ENCODE data around the gene SDHC. TPM values are rescaled to one million over a fixed set of nuclear protein-coding genes. Genes with fewer than 3 reads are reported as not detected.

SDHC gene
- total RNA-seq, 3 donors from 2014 or later, result 194 to 244 (median 244) TPM

DNA sequence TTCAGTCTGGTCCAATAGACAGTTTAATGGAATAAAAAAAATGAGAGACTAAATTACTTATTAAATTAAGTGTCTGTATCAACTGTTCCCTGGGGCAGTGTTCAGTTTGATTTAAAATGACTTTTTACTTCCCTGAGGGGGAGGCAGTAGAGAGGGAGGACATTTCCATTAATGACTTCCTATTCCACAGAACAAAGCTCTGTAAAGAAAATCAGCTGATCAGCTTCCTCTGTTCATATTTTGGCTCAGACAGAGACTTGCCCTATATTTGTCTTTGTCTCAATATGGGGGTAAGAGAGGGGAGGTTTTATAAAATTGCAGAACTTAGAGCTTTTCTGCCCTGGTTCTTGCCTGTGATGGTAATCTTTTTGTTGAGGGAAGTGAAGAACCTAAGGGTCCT, 45.1 kb downstream of the SDHC start:
- TF ChIP-seq, protein P1, sequence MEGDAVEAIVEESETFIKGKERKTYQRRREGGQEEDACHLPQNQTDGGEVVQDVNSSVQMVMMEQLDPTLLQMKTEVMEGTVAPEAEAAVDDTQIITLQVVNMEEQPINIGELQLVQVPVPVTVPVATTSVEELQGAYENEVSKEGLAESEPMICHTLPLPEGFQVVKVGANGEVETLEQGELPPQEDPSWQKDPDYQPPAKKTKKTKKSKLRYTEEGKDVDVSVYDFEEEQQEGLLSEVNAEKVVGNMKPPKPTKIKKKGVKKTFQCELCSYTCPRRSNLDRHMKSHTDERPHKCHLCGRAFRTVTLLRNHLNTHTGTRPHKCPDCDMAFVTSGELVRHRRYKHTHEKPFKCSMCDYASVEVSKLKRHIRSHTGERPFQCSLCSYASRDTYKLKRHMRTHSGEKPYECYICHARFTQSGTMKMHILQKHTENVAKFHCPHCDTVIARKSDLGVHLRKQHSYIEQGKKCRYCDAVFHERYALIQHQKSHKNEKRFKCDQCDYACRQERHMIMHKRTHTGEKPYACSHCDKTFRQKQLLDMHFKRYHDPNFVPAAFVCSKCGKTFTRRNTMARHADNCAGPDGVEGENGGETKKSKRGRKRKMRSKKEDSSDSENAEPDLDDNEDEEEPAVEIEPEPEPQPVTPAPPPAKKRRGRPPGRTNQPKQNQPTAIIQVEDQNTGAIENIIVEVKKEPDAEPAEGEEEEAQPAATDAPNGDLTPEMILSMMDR (IDR thresholded peaks at IDR 0.05), result no peak
- DNase-seq, result no peak
- Histone ChIP-seq H3K9me3 (no peaks in the 10 kb centered on the region), H3K4me1 (ENCODE audit: low read depth) (no peaks in the 10 kb centered on the region), H3K36me3 (ENCODE audit: low read depth) (no peaks in the 10 kb centered on the region), H3K4me3 (no peak overlapping the region)
- no peak for ATAC-seq
- intact Hi-C loops (cut with DNase I, micrococcal nuclease), result no loop called here

DNA sequence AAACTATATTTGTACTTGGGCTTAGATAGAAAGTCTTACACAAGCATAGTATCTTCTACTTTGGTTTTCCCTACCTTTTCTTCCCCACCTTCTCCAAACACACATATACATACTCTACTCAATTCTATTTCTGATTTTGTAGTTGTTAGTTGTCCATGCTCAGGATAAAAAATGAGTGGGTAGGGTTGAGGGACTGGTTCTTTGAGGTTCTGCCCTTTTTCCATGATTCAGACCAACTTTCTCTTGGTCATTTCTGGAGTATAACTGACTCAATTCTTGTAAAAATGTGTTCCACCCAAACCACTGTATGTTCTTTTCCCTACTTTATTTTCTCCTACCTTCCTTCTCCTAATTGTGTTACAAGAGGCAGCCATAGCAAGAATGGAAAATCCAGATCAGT, 50.2 kb downstream of the SDHC start:
- DNase-seq (no peak), ATAC-seq (no peak)
- TF ChIP-seq, protein P1 (IDR thresholded peaks at IDR 0.05), result no peak
- H3K36me3 ChIP-seq (ENCODE audit: low read depth), result no peaks in the 10 kb centered on the region
- H3K4me3 ChIP-seq, result no peak overlapping the region
- no peaks in the 10 kb centered on the region for H3K9me3 ChIP-seq
- intact Hi-C loops (cut with DNase I, micrococcal nuclease), result no loop called here
- H3K4me1 ChIP-seq (ENCODE audit: low read depth), result no peaks in the 10 kb centered on the region

DNA sequence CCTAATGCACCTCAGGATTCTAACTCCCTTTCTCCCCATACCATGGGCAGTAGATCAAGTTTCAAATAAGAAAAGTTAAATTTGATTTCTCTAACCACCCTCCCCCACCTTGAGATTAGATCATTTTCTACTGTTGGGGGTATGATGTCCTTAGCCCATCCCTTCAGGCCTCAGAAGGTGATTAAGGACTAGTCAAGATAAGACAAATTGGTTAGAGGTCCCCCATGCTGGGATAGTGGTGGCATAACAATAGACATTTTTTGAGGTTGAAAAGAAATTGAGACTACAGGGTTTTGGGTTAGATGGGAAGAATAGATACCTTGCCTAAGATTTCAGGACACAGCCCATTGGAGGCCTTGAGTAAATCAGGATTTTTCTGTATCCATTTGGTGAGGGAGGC, 51.0 kb downstream of the SDHC start:
- Histone ChIP-seq H3K9me3 (no peaks in the 10 kb centered on the region), H3K36me3 (ENCODE audit: low read depth) (no peaks in the 10 kb centered on the region), H3K4me3 (no peak overlapping the region), H3K4me1 (ENCODE audit: low read depth) (no peaks in the 10 kb centered on the region)
- intact Hi-C loops (cut with DNase I, micrococcal nuclease), result no loop called here
- ATAC-seq (no peak), DNase-seq (no peak)
- TF ChIP-seq, protein P1 (IDR thresholded peaks at IDR 0.05), result no peak

DNA sequence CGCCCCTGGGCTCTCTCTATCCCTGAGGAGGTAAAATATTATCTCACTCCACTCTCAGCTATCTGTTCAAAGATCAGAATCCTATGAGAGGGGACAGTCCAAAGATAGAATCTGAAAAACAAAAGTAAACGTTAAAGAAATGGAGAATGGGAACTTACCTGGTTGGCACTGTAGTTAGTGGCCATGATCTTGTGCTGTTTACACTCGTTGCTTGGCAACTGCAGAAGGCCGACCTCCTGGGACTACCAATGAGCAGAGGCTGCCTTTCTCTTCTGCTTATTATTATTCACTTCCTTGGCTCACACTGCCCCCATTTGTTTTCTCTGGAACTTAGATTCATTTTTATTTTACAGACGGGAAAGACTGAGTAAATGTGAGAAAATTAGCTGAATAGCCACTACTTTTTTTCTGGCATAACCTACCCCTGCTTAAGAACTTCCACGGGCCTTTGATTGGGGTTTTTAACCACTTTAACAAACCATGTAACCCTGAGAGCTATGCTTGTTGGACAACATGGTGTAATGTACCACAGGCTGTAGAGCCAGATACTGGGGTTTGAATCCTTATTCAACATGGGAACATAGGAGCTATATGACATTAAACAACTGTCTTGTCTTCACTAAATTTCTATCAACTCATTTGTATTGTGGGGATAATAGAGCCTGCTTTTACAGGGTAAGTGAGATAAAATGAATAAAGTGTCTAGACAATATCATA, 53.7 kb downstream of the SDHC start, which contains the start of gene CFAP126:
CFAP126 (minus strand) TSS at position 193 of the 717 bp plus-strand sequence; CDS start at position 185, 8 bp downstream.
- Histone ChIP-seq H3K4me1 (ENCODE audit: low read depth) (no peaks in the 10 kb centered on the region), H3K36me3 (ENCODE audit: low read depth) (no peaks in the 10 kb centered on the region), H3K4me3 (no peak within 1 kb of the TSS), H3K9me3 (no peaks in the 10 kb centered on the region)
- peak; percentile 91 for ATAC-seq
- TF ChIP-seq, protein P1 (IDR thresholded peaks at IDR 0.05), result no peak
- intact Hi-C loops (cut with DNase I, micrococcal nuclease), result no loop called here
- DNase-seq, result peak in 1 of 3 donors; percentile 41

DNA sequence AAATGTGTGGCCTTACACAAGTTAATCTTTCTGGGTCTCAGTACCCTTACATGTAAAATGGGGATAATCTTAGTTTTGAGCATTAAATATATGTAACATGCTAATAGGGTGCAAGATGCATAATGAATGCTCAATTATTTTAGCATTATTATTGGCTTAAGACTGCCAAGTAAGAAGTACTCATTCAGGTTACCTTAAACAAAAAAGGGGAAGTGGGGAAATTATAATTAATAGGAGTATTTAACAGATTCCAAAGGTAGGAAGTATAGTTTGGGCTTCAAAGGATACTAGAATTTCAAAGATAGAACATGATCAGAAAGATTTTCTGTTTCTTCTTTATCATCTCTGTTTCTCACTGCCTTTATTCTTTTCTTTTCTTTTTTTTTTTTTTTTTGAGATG, 59.3 kb downstream of the SDHC start:
- TF ChIP-seq, protein P1 (IDR thresholded peaks at IDR 0.05), result no peak
- DNase-seq (no peak), ATAC-seq (no peak)
- Histone ChIP-seq H3K36me3 (ENCODE audit: low read depth) (no peaks in the 10 kb centered on the region), H3K4me3 (no peak overlapping the region), H3K9me3 (no peaks in the 10 kb centered on the region), H3K4me1 (ENCODE audit: low read depth) (no peaks in the 10 kb centered on the region)
- intact Hi-C loops (cut with DNase I, micrococcal nuclease), result no loop called here
